Lower lobe of right lung (tissue), 2 donors: Measurements from ENCODE around the gene SPINK5. TPM values are rescaled to one million over a fixed set of nuclear protein-coding genes. Genes with fewer than 3 reads are reported as not detected.

Source experiments
- ATAC-seq, 2 donors: fragments of 200-7000 bp; cut with Tn5 transposase; one replicate each; pipeline ENCODE4 v1.9.1; 2020 to 2022; ENCODE audit warnings: mild to moderate bottlenecking in 2 of 2, moderate library complexity in 2 of 2
- DNase-seq: peaks from one replicate; pipeline ENCODE4 v3.0.0-alpha.2; 2020
- H3K27ac ChIP-seq: fragments of 200-600 bp; one replicate; pipeline ENCODE4 v1.8.0; 2022
- H3K27me3 ChIP-seq: fragments of 200-600 bp; one replicate; pipeline ENCODE4 v1.8.0; 2022; ENCODE audit warnings: low read depth
- H3K36me3 ChIP-seq: fragments of 200-600 bp; one replicate; pipeline ENCODE4 v1.8.0; 2022; ENCODE audit warnings: mild to moderate bottlenecking
- H3K4me1 ChIP-seq: fragments of 200-600 bp; one replicate; pipeline ENCODE4 v1.8.0; 2022
- H3K4me3 ChIP-seq: fragments of 200-600 bp; one replicate; pipeline ENCODE4 v1.8.0; 2022; ENCODE audit warnings: mild to moderate bottlenecking
- H3K9me3 ChIP-seq: fragments of 200-600 bp; one replicate; pipeline ENCODE4 v1.8.0; 2022
- CTCF ChIP-seq: fragments of 200-600 bp; IDR thresholded peaks from one replicate; pipeline ENCODE4 v1.8.0; 2022; ENCODE audit warnings: antibody characterized with exemption, mild to moderate bottlenecking
- intact Hi-C: fragments of 100-400 bp; cut with DNase I; formaldehyde crosslinking; loops from one replicate; pipeline ENCODE4 v1.11.0; 2022
- total RNA-seq: library from RNA; stranded (reverse); fragmentation: NEBNext Ultra II Directional; extraction: Animal tissue kit (Norgen Biotek cat#: 25700); gene quantifications from one replicate; pipeline ENCODE4 v1.2.1, GENCODE V29; 2021
- donor health status: DM: no; HTN: yes; CAD: no; lungs with severe emphysema.

Gene SPINK5
- total RNA-seq, 1 donor from 2014 or later, result 2.1 TPM

DNA sequence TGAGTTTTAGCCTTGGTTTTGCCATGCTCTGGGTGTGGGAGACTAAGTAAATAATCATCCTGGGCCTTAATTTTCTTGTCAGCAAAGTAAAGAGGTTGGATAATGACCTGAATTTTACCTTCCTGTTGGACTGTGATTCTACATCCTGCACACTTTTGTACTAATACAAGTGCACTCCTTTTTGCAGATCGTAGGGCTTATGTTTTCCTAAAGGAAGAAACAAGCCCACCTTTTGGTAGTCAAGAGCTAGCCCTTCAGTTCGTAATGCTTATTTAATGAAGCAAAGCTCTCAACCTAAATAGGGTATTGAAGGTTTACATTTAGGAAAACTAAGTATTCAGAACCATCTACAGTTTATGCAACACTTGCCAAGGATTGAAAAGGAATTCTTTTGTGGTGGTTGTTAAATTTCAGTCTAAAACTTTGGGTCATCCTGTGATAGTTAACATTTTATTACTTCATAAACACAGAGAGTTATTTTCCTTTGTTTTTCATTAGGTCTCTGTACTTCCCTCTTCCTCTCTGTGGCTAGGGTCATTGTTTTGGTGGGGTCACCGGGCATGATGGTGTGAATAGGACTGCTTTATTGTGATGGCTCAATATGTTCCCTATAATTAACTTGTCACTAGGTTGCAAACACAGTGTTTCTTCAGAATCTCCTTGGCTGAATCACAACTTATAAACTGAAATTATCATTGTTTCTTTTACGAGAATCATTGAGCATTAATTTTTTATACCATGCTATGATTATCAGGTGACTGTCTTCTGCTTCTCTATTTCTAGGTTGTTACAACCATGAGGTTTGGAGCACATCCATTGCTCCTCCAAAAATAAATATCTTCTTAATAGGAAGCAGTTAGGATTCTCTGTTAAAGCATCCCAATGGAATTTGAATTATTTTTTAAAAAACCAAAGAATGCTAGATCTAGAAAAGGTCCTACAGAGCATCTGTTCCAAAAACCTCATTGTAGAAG, 28.5 kb downstream of the SPINK5 start:
- Histone ChIP-seq H3K27ac (no peak overlapping the region), H3K27me3 (no peaks in the 10 kb centered on the region), H3K4me1 (no peaks in the 10 kb centered on the region), H3K4me3 (no peak overlapping the region), H3K36me3 (no peaks in the 10 kb centered on the region), H3K9me3 (no peaks in the 10 kb centered on the region)
- intact Hi-C loops, result no loop called here
- TF ChIP-seq CTCF, result no peak
- ATAC-seq (no peak), DNase-seq (no peak)

- intact Hi-C loops, result no loop called here
- no peak for DNase-seq
Observed at GRCh38 chr5:148094336-148094735, 30.6 kb downstream of the SPINK5 start.

GRCh38 chr5:148104226-148104625, 40.4 kb downstream of the SPINK5 start:
- Histone ChIP-seq H3K36me3 (no peaks in the 10 kb centered on the region), H3K27me3 (no peaks in the 10 kb centered on the region), H3K9me3 (no peaks in the 10 kb centered on the region), H3K27ac (no peak overlapping the region), H3K4me1 (no peaks in the 10 kb centered on the region), H3K4me3 (no peak overlapping the region)
- DNase-seq (no peak), ATAC-seq (no peak)
- intact Hi-C loops, result no loop called here
- no peak for TF ChIP-seq CTCF

More at GRCh38 chr5:148094336-148094735, 30.6 kb downstream of the SPINK5 start:
- Histone ChIP-seq H3K27ac (no peak overlapping the region), H3K36me3 (no peaks in the 10 kb centered on the region), H3K9me3 (no peaks in the 10 kb centered on the region), H3K4me3 (no peak overlapping the region), H3K27me3 (no peaks in the 10 kb centered on the region), H3K4me1 (no peaks in the 10 kb centered on the region)
- ATAC-seq, result no peak
- TF ChIP-seq CTCF, result no peak

DNA sequence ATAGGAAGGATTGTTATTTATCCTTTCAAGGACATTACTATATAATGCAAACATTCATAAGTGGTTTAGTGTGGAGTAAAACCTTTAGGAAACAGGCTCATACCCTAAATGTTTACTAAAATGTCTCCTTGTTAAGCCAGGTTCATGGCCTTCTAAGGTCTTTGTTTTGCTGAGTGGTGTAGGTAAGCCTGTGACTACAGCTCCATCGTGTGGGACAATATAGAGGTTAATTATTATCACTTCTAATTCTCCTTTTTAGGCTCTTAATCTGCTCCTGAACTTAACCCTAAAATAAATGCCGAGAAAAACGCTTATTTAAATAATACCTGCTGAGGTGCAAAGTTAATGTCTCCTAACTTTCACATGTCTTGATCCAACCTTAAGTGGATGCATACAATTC, 43.8 kb downstream of the SPINK5 start:
- intact Hi-C loops, result no loop called here

GRCh38 chr5:148113243-148113642, 49.5 kb downstream of the SPINK5 start:
- no peak overlapping the region for H3K4me3 ChIP-seq
- intact Hi-C loops, result no loop called here
- no peaks in the 10 kb centered on the region for H3K36me3 ChIP-seq
- no peaks in the 10 kb centered on the region for H3K9me3 ChIP-seq
- H3K27ac ChIP-seq, result no peak overlapping the region
- no peaks in the 10 kb centered on the region for H3K4me1 ChIP-seq
- ATAC-seq (no peak), DNase-seq (no peak)
- no peaks in the 10 kb centered on the region for H3K27me3 ChIP-seq
- TF ChIP-seq CTCF, result no peak

More for the DNA sequence above, 43.8 kb downstream of the SPINK5 start:
- no peaks in the 10 kb centered on the region for H3K36me3 ChIP-seq
- H3K4me3 ChIP-seq, result no peak overlapping the region
- peak; percentile 39 to 53 for ATAC-seq
- no peaks in the 10 kb centered on the region for H3K9me3 ChIP-seq
- no peak overlapping the region for H3K27ac ChIP-seq
- no peak for DNase-seq
- no peaks in the 10 kb centered on the region for H3K27me3 ChIP-seq
- peak; percentile 22 for TF ChIP-seq CTCF
- H3K4me1 ChIP-seq, result no peaks in the 10 kb centered on the region
